Memory B cell (primary cell): Measurements from ENCODE around the gene AURKAIP1.
"Not testable (repeated sequence)": the region's sequence is repeated elsewhere in the genome, so short reads cannot be mapped to it uniquely, and the experiment has no call there.

Source experiments
- ATAC-seq: fragments of 150-1000 bp; cut with Tn5 transposase; 2 replicates; pipeline ENCODE4 v1.10.0; 2021; ENCODE audit warnings: low read depth, mild to moderate bottlenecking, moderate library complexity
- DNase-seq, 2 donors: peaks; one replicate each; pipeline ENCODE4 v3.0.0; 2022; ENCODE audit warnings: low spot score in 2 of 2
- H3K27ac Mint-ChIP-seq: one replicate; pipeline ENCODE4 v1.8.0; 2022; ENCODE audit warnings: mild to moderate bottlenecking, moderate library complexity, mixed read lengths
- H3K27me3 Mint-ChIP-seq: one replicate; pipeline ENCODE4 v1.8.0; 2022; ENCODE audit warnings: mixed read lengths
- H3K36me3 Mint-ChIP-seq: one replicate; pipeline ENCODE4 v1.8.0; 2022; ENCODE audit warnings: mild to moderate bottlenecking, mixed read lengths
- H3K4me1 Mint-ChIP-seq: one replicate; pipeline ENCODE4 v1.8.0; 2022; ENCODE audit warnings: mixed read lengths
- H3K4me3 Mint-ChIP-seq: one replicate; pipeline ENCODE4 v1.8.0; 2022; ENCODE audit warnings: mild to moderate bottlenecking, moderate library complexity, mixed read lengths
- H3K9me3 Mint-ChIP-seq: one replicate; pipeline ENCODE4 v1.8.0; 2022; ENCODE audit warnings: mixed read lengths

Gene AURKAIP1

GRCh38 chr1:1385339-1385738 is 10.3 kb upstream of the AURKAIP1 start:
- H3K27me3 Mint-ChIP-seq, DNase-seq, H3K9me3 Mint-ChIP-seq, ATAC-seq, H3K27ac Mint-ChIP-seq, H3K4me3 Mint-ChIP-seq: not testable (repeated sequence)
- peaks cover 25% of the 10 kb centered on the region for H3K36me3 Mint-ChIP-seq
- H3K4me1 Mint-ChIP-seq, result peaks cover 11% of the 10 kb centered on the region

- ATAC-seq, result no peak
- Mint-ChIP-seq H3K27ac (no peak overlapping the region), H3K4me3 (no peak overlapping the region), H3K36me3 (peaks cover 4% of the 10 kb centered on the region), H3K27me3 (no peaks in the 10 kb centered on the region), H3K9me3 (no peaks in the 10 kb centered on the region), H3K4me1 (peaks cover 13% of the 10 kb centered on the region)
- DNase-seq, result no peak
Measured at GRCh38 chr1:1381294-1381693, 6.3 kb upstream of the AURKAIP1 start.

- Mint-ChIP-seq H3K4me3 (no peak overlapping the region), H3K36me3 (peaks cover 1% of the 10 kb centered on the region), H3K4me1 (peaks cover 13% of the 10 kb centered on the region), H3K9me3 (no peaks in the 10 kb centered on the region), H3K27ac (no peak overlapping the region), H3K27me3 (no peaks in the 10 kb centered on the region)
- DNase-seq, result no peak
- ATAC-seq, result no peak
Measured at GRCh38 chr1:1380860-1381259, 5.9 kb upstream of the AURKAIP1 start.

- no peak overlapping the region for H3K4me3 Mint-ChIP-seq
- DNase-seq (no peak), ATAC-seq (no peak)
- no peak overlapping the region for H3K27ac Mint-ChIP-seq
- H3K4me1 Mint-ChIP-seq, result peaks cover 14% of the 10 kb centered on the region
- peaks cover 1% of the 10 kb centered on the region for H3K36me3 Mint-ChIP-seq
- no peaks in the 10 kb centered on the region for H3K9me3 Mint-ChIP-seq
- no peaks in the 10 kb centered on the region for H3K27me3 Mint-ChIP-seq
Measured at GRCh38 chr1:1377540-1378205, 2.7 kb upstream of the AURKAIP1 start.

- ATAC-seq, result no peak
- no peaks in the 10 kb centered on the region for H3K36me3 Mint-ChIP-seq
Measured at GRCh38 chr1:1376551-1377226, 1.7 kb upstream of the AURKAIP1 start.

GRCh38 chr1:1374589-1374928 is 448 bp downstream of the AURKAIP1 start:
- Mint-ChIP-seq H3K4me1 (peaks cover 5% of the 10 kb centered on the region), H3K36me3 (no peaks in the 10 kb centered on the region), H3K27ac (peak overlapping the region; percentile 85), H3K4me3 (peak overlapping the region; percentile 83), H3K9me3 (no peaks in the 10 kb centered on the region), H3K27me3 (no peaks in the 10 kb centered on the region)
- ATAC-seq (no peak), DNase-seq (peak in 1 of 2 donors; percentile 43)

More at GRCh38 chr1:1376551-1377226, 1.7 kb upstream of the AURKAIP1 start:
- Mint-ChIP-seq H3K27me3 (no peaks in the 10 kb centered on the region), H3K9me3 (no peaks in the 10 kb centered on the region), H3K4me1 (peaks cover 6% of the 10 kb centered on the region), H3K27ac (no peak overlapping the region), H3K4me3 (no peak overlapping the region)
- DNase-seq, result no peak

GRCh38 chr1:1373815-1374588 is 1.0 kb downstream of the AURKAIP1 start:
- H3K4me3 Mint-ChIP-seq, result peak overlapping the region; percentile 83
- ATAC-seq (no peak), DNase-seq (peak in 1 of 2 donors; percentile 27)
- H3K27ac Mint-ChIP-seq, result no peak overlapping the region
- no peaks in the 10 kb centered on the region for H3K27me3 Mint-ChIP-seq
- H3K36me3 Mint-ChIP-seq, result no peaks in the 10 kb centered on the region
- H3K9me3 Mint-ChIP-seq, result no peaks in the 10 kb centered on the region
- H3K4me1 Mint-ChIP-seq, result peaks cover 5% of the 10 kb centered on the region

GRCh38 chr1:1373051-1373814 is 1.8 kb downstream of the AURKAIP1 start:
- no peak for ATAC-seq
- DNase-seq, result no peak
- Mint-ChIP-seq H3K4me3 (no peak overlapping the region), H3K27ac (no peak overlapping the region), H3K27me3 (no peaks in the 10 kb centered on the region), H3K4me1 (peaks cover 5% of the 10 kb centered on the region), H3K9me3 (no peaks in the 10 kb centered on the region), H3K36me3 (no peaks in the 10 kb centered on the region)

GRCh38 chr1:1371746-1372711 is 3.0 kb downstream of the AURKAIP1 start:
- Mint-ChIP-seq H3K27me3 (no peaks in the 10 kb centered on the region), H3K36me3 (no peaks in the 10 kb centered on the region), H3K4me3 (peak overlapping the region; percentile 27), H3K4me1 (peaks cover 5% of the 10 kb centered on the region), H3K27ac (no peak overlapping the region), H3K9me3 (no peaks in the 10 kb centered on the region)
- DNase-seq (peak; percentile 82 to 92), ATAC-seq (peak; percentile 25)

- no peak for ATAC-seq
- Mint-ChIP-seq H3K27ac (no peak overlapping the region), H3K9me3 (no peaks in the 10 kb centered on the region), H3K4me1 (peaks cover 4% of the 10 kb centered on the region), H3K27me3 (no peaks in the 10 kb centered on the region), H3K36me3 (no peaks in the 10 kb centered on the region), H3K4me3 (no peak overlapping the region)
- no peak for DNase-seq
Measured at GRCh38 chr1:1371364-1371745, 3.7 kb downstream of the AURKAIP1 start.

- Mint-ChIP-seq H3K36me3 (no peaks in the 10 kb centered on the region), H3K27me3 (no peaks in the 10 kb centered on the region), H3K9me3 (no peaks in the 10 kb centered on the region), H3K4me3 (no peak overlapping the region), H3K4me1 (peaks cover 4% of the 10 kb centered on the region), H3K27ac (no peak overlapping the region)
- ATAC-seq (no peak), DNase-seq (no peak)
Measured at GRCh38 chr1:1370771-1371300, 4.2 kb downstream of the AURKAIP1 start.

- not testable (repeated sequence) for H3K36me3 Mint-ChIP-seq, H3K9me3 Mint-ChIP-seq, DNase-seq, ATAC-seq, H3K27ac Mint-ChIP-seq, H3K27me3 Mint-ChIP-seq, H3K4me3 Mint-ChIP-seq, H3K4me1 Mint-ChIP-seq
Measured at GRCh38 chr1:1370094-1370493, 4.9 kb downstream of the AURKAIP1 start.

GRCh38 chr1:1367315-1367714 is 7.7 kb downstream of the AURKAIP1 start:
- ATAC-seq (no peak), DNase-seq (no peak)
- H3K27ac Mint-ChIP-seq, result no peak overlapping the region
- H3K36me3 Mint-ChIP-seq, result no peaks in the 10 kb centered on the region
- no peaks in the 10 kb centered on the region for H3K9me3 Mint-ChIP-seq
- H3K4me3 Mint-ChIP-seq, result no peak overlapping the region
- no peaks in the 10 kb centered on the region for H3K27me3 Mint-ChIP-seq
- H3K4me1 Mint-ChIP-seq, result peaks cover 2% of the 10 kb centered on the region
